HEK293 (cell line): ENCODE data around the gene CCL19.

Experiments
- CTCF ChIP-seq: fragments of 450-650 bp; formaldehyde crosslinking; IDR thresholded peaks from 2 replicates; pipeline ENCODE4 v1.5.1; 2016; ENCODE audit warnings: missing biosample characterization, missing genetic modification characterization
- EGR2 ChIP-seq: fragments of 450-650 bp; formaldehyde crosslinking; IDR thresholded peaks from 2 replicates; pipeline ENCODE4 v1.5.1; 2016; ENCODE audit warnings: low read depth, missing biosample characterization, missing genetic modification characterization
- INSM2 ChIP-seq: fragments of 450-650 bp; formaldehyde crosslinking; IDR thresholded peaks from 2 replicates; pipeline ENCODE4 v1.5.1; 2016; ENCODE audit warnings: missing biosample characterization, missing genetic modification characterization
- MEIS1 ChIP-seq: sonication (generic); formaldehyde crosslinking; IDR thresholded peaks from 2 replicates; pipeline ENCODE4 v1.8.1; 2022; ENCODE audit warnings: missing genetic modification reagents, mild to moderate bottlenecking, borderline replicate concordance
- PRDM10 ChIP-seq: fragments of 450-650 bp; formaldehyde crosslinking; IDR thresholded peaks from 2 replicates; pipeline ENCODE4 v1.5.1; 2016; ENCODE audit warnings: missing biosample characterization, missing genetic modification characterization
- REPIN1 ChIP-seq: fragments of 450-650 bp; formaldehyde crosslinking; IDR thresholded peaks from 2 replicates; pipeline ENCODE4 v1.5.1; 2017; ENCODE audit warnings: missing biosample characterization, missing genetic modification characterization, low read depth
- ZBTB10 ChIP-seq: fragments of 450-650 bp; formaldehyde crosslinking; IDR thresholded peaks from 2 replicates; pipeline ENCODE4 v1.5.1; 2016; ENCODE audit warnings: missing biosample characterization, missing genetic modification characterization
- ZBTB20 ChIP-seq: fragments of 450-650 bp; formaldehyde crosslinking; IDR thresholded peaks from 2 replicates; pipeline ENCODE4 v1.5.1; 2016; ENCODE audit warnings: missing biosample characterization, missing genetic modification characterization
- ZBTB21 ChIP-seq: fragments of 450-650 bp; formaldehyde crosslinking; IDR thresholded peaks from 2 replicates; pipeline ENCODE4 v1.5.1; 2017; ENCODE audit warnings: missing biosample characterization, missing genetic modification characterization
- ZBTB44 ChIP-seq: fragments of 450-650 bp; IDR thresholded peaks from 2 replicates; pipeline ENCODE4 v1.5.1; 2018; ENCODE audit warnings: missing biosample characterization, mild to moderate bottlenecking, missing genetic modification characterization
- ZIC2 ChIP-seq: fragments of 450-650 bp; formaldehyde crosslinking; IDR thresholded peaks from 2 replicates; pipeline ENCODE4 v1.5.1; 2016; ENCODE audit warnings: missing biosample characterization, missing genetic modification characterization
- ZNF132 ChIP-seq: fragments of 450-650 bp; formaldehyde crosslinking; IDR thresholded peaks from 2 replicates; pipeline ENCODE4 v1.5.1; 2017; ENCODE audit warnings: missing biosample characterization, missing genetic modification characterization, borderline replicate concordance
- ZNF138 ChIP-seq: fragments of 450-650 bp; formaldehyde crosslinking; IDR thresholded peaks from 2 replicates; pipeline ENCODE4 v1.5.1; 2016; ENCODE audit warnings: missing biosample characterization, missing genetic modification characterization, borderline replicate concordance
- ZNF16 ChIP-seq: fragments of 450-650 bp; formaldehyde crosslinking; IDR thresholded peaks from 2 replicates; pipeline ENCODE4 v1.5.1; 2016; ENCODE audit warnings: low read depth, missing biosample characterization, missing genetic modification characterization
- ZNF350 ChIP-seq: fragments of 450-650 bp; formaldehyde crosslinking; IDR thresholded peaks from 2 replicates; pipeline ENCODE4 v1.5.0; 2017; ENCODE audit warnings: missing biosample characterization, mild to moderate bottlenecking, missing genetic modification characterization
- ZNF362 ChIP-seq: fragments of 450-650 bp; formaldehyde crosslinking; IDR thresholded peaks from 2 replicates; pipeline ENCODE4 v1.5.1; 2016; ENCODE audit warnings: missing biosample characterization, missing genetic modification characterization
- ZNF366 ChIP-seq: fragments of 450-650 bp; formaldehyde crosslinking; conservative IDR thresholded peaks from 2 replicates; pipeline ENCODE4 v1.5.1; 2016; ENCODE audit warnings: missing biosample characterization, missing genetic modification characterization
- ZNF548 ChIP-seq: fragments of 450-650 bp; formaldehyde crosslinking; IDR thresholded peaks from 2 replicates; pipeline ENCODE4 v1.5.1; 2016; ENCODE audit warnings: missing biosample characterization, missing genetic modification characterization
- ZNF555 ChIP-seq: fragments of 450-650 bp; formaldehyde crosslinking; conservative IDR thresholded peaks from 2 replicates; pipeline ENCODE4 v1.5.1; 2017; ENCODE audit warnings: missing biosample characterization, mild to moderate bottlenecking, missing genetic modification characterization, inconsistent platforms
- ZNF660 ChIP-seq: fragments of 450-650 bp; IDR thresholded peaks from 2 replicates; pipeline ENCODE4 v1.5.1; 2018; ENCODE audit warnings: missing biosample characterization, mild to moderate bottlenecking, missing genetic modification characterization
- ZNF777 ChIP-seq: fragments of 450-650 bp; formaldehyde crosslinking; IDR thresholded peaks from 2 replicates; pipeline ENCODE4 v1.5.1; 2017; ENCODE audit warnings: missing biosample characterization, missing genetic modification characterization, borderline replicate concordance
- TF ChIP-seq, protein P1 (sequence below): fragments of 450-650 bp; formaldehyde crosslinking; IDR thresholded peaks from 2 replicates; pipeline ENCODE4 v1.5.1; 2017; ENCODE audit warnings: missing biosample characterization, missing genetic modification characterization

CCL19 gene

GRCh38 chr9:34646211-34647083 is 44.6 kb downstream of the CCL19 start, which contains the start of gene GALT (continued):
- peak; percentile 98 for TF ChIP-seq CTCF (tag by site-specific recombination)
- TF ChIP-seq ZNF132 (tag by site-specific recombination), result no peak
- TF ChIP-seq PRDM10 (tag by site-specific recombination), result peak; percentile 99
- no peak for TF ChIP-seq ZNF362 (tag by site-specific recombination)
- no peak for TF ChIP-seq ZNF350
- TF ChIP-seq ZNF138, result no peak
- no peak for TF ChIP-seq MEIS1 (CRISPR knock-in tag)
- TF ChIP-seq ZBTB20, result peak; percentile 59; the same call in 1 of the 2 replicates
- no peak for TF ChIP-seq ZNF16 (tag by site-specific recombination)
- TF ChIP-seq REPIN1 (tag by site-specific recombination), result 0 out of 2 replicates have a peak, but pooled peaks have one; percentile 72
- TF ChIP-seq, protein P1, sequence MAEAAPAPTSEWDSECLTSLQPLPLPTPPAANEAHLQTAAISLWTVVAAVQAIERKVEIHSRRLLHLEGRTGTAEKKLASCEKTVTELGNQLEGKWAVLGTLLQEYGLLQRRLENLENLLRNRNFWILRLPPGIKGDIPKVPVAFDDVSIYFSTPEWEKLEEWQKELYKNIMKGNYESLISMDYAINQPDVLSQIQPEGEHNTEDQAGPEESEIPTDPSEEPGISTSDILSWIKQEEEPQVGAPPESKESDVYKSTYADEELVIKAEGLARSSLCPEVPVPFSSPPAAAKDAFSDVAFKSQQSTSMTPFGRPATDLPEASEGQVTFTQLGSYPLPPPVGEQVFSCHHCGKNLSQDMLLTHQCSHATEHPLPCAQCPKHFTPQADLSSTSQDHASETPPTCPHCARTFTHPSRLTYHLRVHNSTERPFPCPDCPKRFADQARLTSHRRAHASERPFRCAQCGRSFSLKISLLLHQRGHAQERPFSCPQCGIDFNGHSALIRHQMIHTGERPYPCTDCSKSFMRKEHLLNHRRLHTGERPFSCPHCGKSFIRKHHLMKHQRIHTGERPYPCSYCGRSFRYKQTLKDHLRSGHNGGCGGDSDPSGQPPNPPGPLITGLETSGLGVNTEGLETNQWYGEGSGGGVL (tag by site-specific recombination), result no peak
- TF ChIP-seq ZBTB44 (tag by site-specific recombination), result no peak
- TF ChIP-seq ZNF548 (tag by site-specific recombination), result no peak
- 0 out of 2 replicates have a peak, but pooled peaks have one; percentile 27 for TF ChIP-seq ZBTB10 (tag by site-specific recombination)
- TF ChIP-seq ZNF366 (tag by site-specific recombination), result 0 out of 2 replicates have a peak, but pooled peaks have one; percentile 38
- no peak for TF ChIP-seq INSM2 (tag by site-specific recombination)
- no peak for TF ChIP-seq ZBTB21 (tag by site-specific recombination)
- peak; percentile 36; the same call in 1 of the 2 replicates for TF ChIP-seq ZIC2 (tag by site-specific recombination)
- no peak for TF ChIP-seq EGR2
- no peak for TF ChIP-seq ZNF555 (tag by site-specific recombination)
- TF ChIP-seq ZNF777, result no peak
- no peak; the same call in none of the 2 replicates for TF ChIP-seq ZNF660
